Ovary (tissue), 9 donors: Measurements from ENCODE around the gene GLA. TPM values are rescaled to one million over a fixed set of nuclear protein-coding genes. Genes with fewer than 3 reads are reported as not detected.

Experiments
- DNase-seq, 5 donors: peaks; one replicate each; pipeline ENCODE4 v3.0.0-alpha.2; 2019 to 2020
- H3K27ac ChIP-seq, 2 donors: fragments of 200-600 bp; one replicate each; pipeline versions ENCODE4 v1.5.1 to v1.8.0; 2019 to 2022
- H3K27me3 ChIP-seq: fragments of 200-600 bp; one replicate; pipeline ENCODE4 v1.8.0; 2022
- H3K36me3 ChIP-seq: fragments of 200-600 bp; sonication (generic); one replicate; pipeline ENCODE4 v1.5.1; 2019
- H3K4me1 ChIP-seq: one replicate; pipeline ENCODE4 v1.8.1; 2013; ENCODE audit warnings: mild to moderate bottlenecking, moderate library complexity; ENCODE audit not compliant: insufficient read depth
- H3K4me3 ChIP-seq: fragments of 200-600 bp; sonication (generic); one replicate; pipeline ENCODE4 v1.5.1; 2017
- H3K9me3 ChIP-seq, 2 donors: fragments of 200-600 bp in 1 of 2; sonication (generic) in 1 of 2; one replicate each; pipeline versions ENCODE4 v1.5.1 to v1.8.1; 2013 to 2019; ENCODE audit warnings: mild to moderate bottlenecking in 1 of 2, moderate library complexity in 1 of 2
- CTCF ChIP-seq, 3 donors: fragments of 450-650 bp in 2 of 3; fragments of 200-600 bp in 1 of 3; IDR thresholded peaks; one replicate each; pipeline versions ENCODE4 v1.5.1 to v1.8.0; 2016 to 2022; ENCODE audit warnings: antibody characterized with exemption in 3 of 3, mild to moderate bottlenecking in 1 of 3
- EP300 ChIP-seq: sonication (generic); formaldehyde crosslinking; IDR thresholded peaks from one replicate; pipeline ENCODE4 v1.6.1; 2017; ENCODE audit warnings: antibody characterized with exemption
- POLR2A ChIP-seq: fragments of 450-650 bp; IDR thresholded peaks from one replicate; pipeline ENCODE4 v1.6.1; 2017; ENCODE audit warnings: antibody characterized with exemption, mild to moderate bottlenecking, moderate library complexity
- WGBS, 3 donors: extraction: QIAGEN DNeasy Blood & Tissue Kit in 1 of 3; methylation state at CpG; one replicate each; pipeline versions ENCODE4 v1.1.5 to v1.1.7; 2013 to 2017; 5-methylcytosine and 5-hydroxymethylcytosine counted together
- intact Hi-C, 4 donors: fragments of 100-400 bp; cut with DNase I; formaldehyde crosslinking; loops; one replicate each; pipeline versions ENCODE4 v1.11.0 to v1.15.1; 2022 to 2023
- polyA plus RNA-seq, 2 donors: library from polyadenylated mRNA; stranded (reverse); fragments of 200-250 nt in 1 of 2; fragments of 350-450 nt in 1 of 2; fragmentation: Illumina TruSeq in 1 of 2; extraction: RNeasy Lipid Tissue Mini Kit (QIAGEN cat#74804) in 1 of 2; gene quantifications; one replicate each; pipeline ENCODE4 v1.2.3, GENCODE V29; 2013 to 2014
- total RNA-seq, 7 donors: library from RNA; depleted of rRNA in 2 of 7; stranded (reverse); fragments of >200 nt in 2 of 7; fragmentation: NEBNext Ultra II Directional in 3 of 7; extraction: Animal tissue kit (Norgen Biotek cat#: 25700) in 3 of 7; gene quantifications; one replicate each; pipeline versions ENCODE4 v1.1.0 to v1.2.4, GENCODE V29; 2016 to 2023
- donor health status: DM: no; HTN: no; CAD: no; lungs with moderate emphysema.
- donor health status: DM: no; HTN: no; CAD: no.
- donor health status: Bipolar disorder and iron deficiency.
- donor health status: DM: yes; HTN: yes; CAD: no.
- donor health status: DM: no; HTN: no; CAD: no.
- donor health status: DM: yes; HTN: yes; CAD: no.

Gene GLA
- total and polyA plus RNA-seq, 9 donors, result 10.1 to 29.9 (median 17.0) TPM

GRCh38 chrX:101362116-101362515, 45.6 kb downstream of the GLA start:
- Histone ChIP-seq H3K27me3 (no peaks in the 10 kb centered on the region), H3K36me3 (no peaks in the 10 kb centered on the region), H3K27ac (no peak overlapping the region), H3K4me3 (no peak overlapping the region), H3K9me3 (no peaks in the 10 kb centered on the region), H3K4me1 (no peaks in the 10 kb centered on the region)
- 43 to 61% (median 56%) methylated on average over 3 of the region's 3 CpGs for WGBS, 3 donors
- no peak for TF ChIP-seq POLR2A
- TF ChIP-seq EP300, result no peak
- no peak for TF ChIP-seq CTCF (IDR thresholded peaks at IDR 0.05)
- intact Hi-C loops, result no loop called here
- no peak for DNase-seq

- WGBS, 3 donors, result 60 to 75% (median 62%) methylated on average over 7 of the region's 7 CpGs
- H3K27me3 ChIP-seq, result no peaks in the 10 kb centered on the region
Observed at GRCh38 chrX:101360390-101360789, 47.3 kb downstream of the GLA start.

GRCh38 chrX:101359966-101360365, 47.8 kb downstream of the GLA start:
- WGBS, 3 donors, result 54 to 68% (median 56%) methylated on average over 1 of the region's 1 CpG
- DNase-seq, result no peak
- no peaks in the 10 kb centered on the region for H3K4me1 ChIP-seq
- H3K27ac ChIP-seq, result no peak overlapping the region
- H3K4me3 ChIP-seq, result no peak overlapping the region
- TF ChIP-seq CTCF (IDR thresholded peaks at IDR 0.05) (no peak), POLR2A (no peak), EP300 (no peak)
- no peaks in the 10 kb centered on the region for H3K36me3 ChIP-seq
- intact Hi-C loops, result no loop called here
- no peaks in the 10 kb centered on the region for H3K27me3 ChIP-seq
- no peaks in the 10 kb centered on the region for H3K9me3 ChIP-seq

More at GRCh38 chrX:101360390-101360789, 47.3 kb downstream of the GLA start:
- H3K4me3 ChIP-seq, result no peak overlapping the region
- no peaks in the 10 kb centered on the region for H3K4me1 ChIP-seq
- no peaks in the 10 kb centered on the region for H3K36me3 ChIP-seq
- intact Hi-C loops, result no loop called here
- DNase-seq, result no peak
- TF ChIP-seq EP300 (no peak), POLR2A (no peak), CTCF (IDR thresholded peaks at IDR 0.05) (no peak)
- no peak overlapping the region for H3K27ac ChIP-seq
- H3K9me3 ChIP-seq, result no peaks in the 10 kb centered on the region

GRCh38 chrX:101357166-101357795, 50.4 kb downstream of the GLA start:
- Histone ChIP-seq H3K4me3 (no peak overlapping the region), H3K9me3 (no peaks in the 10 kb centered on the region), H3K36me3 (no peaks in the 10 kb centered on the region), H3K27me3 (no peaks in the 10 kb centered on the region), H3K27ac (no peak overlapping the region), H3K4me1 (no peaks in the 10 kb centered on the region)
- no peak for DNase-seq
- WGBS, 3 donors, result 24 to 35% (median 29%) methylated on average over 5 of the region's 5 CpGs
- TF ChIP-seq CTCF (IDR thresholded peaks at IDR 0.05) (no peak), EP300 (no peak), POLR2A (no peak)
- intact Hi-C loops, result no loop called here
